ENCODE data around the gene KRTCAP2. TPM values are rescaled to one million over a fixed set of nuclear protein-coding genes. Genes with fewer than 3 reads are reported as not detected.
"Not testable (repeated sequence)": the region's sequence is repeated elsewhere in the genome, so short reads cannot be mapped to it uniquely, and the experiment has no call there.

KRTCAP2 gene
- total and polyA plus RNA-seq, 9 donors = 96.5 to 499 (median 166) TPM

- H3K36me3 ChIP-seq; intact Hi-C loops (cut with DNase I); H3K27me3 ChIP-seq; H3K27ac ChIP-seq; H3K9me3 ChIP-seq; H3K4me3 ChIP-seq; H3K4me1 ChIP-seq (ENCODE audit: insufficient read depth): not testable (repeated sequence)
- 24 to 28% (median 28%) methylated on average over 13 of the region's 13 CpGs for WGBS, 3 donors
- peak in 2 of 5 donors; percentile 62 to 70 for DNase-seq
These were observed 38.4 kb upstream of the KRTCAP2 start for GRCh38 chr1:155211381-155212050.

- Histone ChIP-seq H3K27ac (no peak overlapping the region), H3K4me3 (no peak overlapping the region), H3K4me1 (ENCODE audit: insufficient read depth) (peaks cover 8% of the 10 kb centered on the region), H3K27me3 (no peaks in the 10 kb centered on the region), H3K9me3 (no peaks in the 10 kb centered on the region), H3K36me3 (no peaks in the 10 kb centered on the region)
- no peak for DNase-seq
- TF ChIP-seq CTCF (IDR thresholded peaks at IDR 0.05) (no peak), POLR2A (IDR thresholded peaks at IDR 0.05) (no peak), EP300 (IDR thresholded peaks at IDR 0.05) (no peak)
- intact Hi-C loops (cut with DNase I) = no loop called here
- WGBS, 3 donors = 78 to 88% (median 82%) methylated on average over 4 of the region's 4 CpGs
These were observed 37.4 kb upstream of the KRTCAP2 start for GRCh38 chr1:155210314-155211104.

GRCh38 chr1:155209312-155209721, 36.2 kb upstream of the KRTCAP2 start:
- Histone ChIP-seq H3K27ac (peak overlapping the region; percentile 97 to 100), H3K27me3 (no peaks in the 10 kb centered on the region), H3K4me1 (ENCODE audit: insufficient read depth) (peaks cover 8% of the 10 kb centered on the region), H3K36me3 (no peaks in the 10 kb centered on the region), H3K9me3 (no peaks in the 10 kb centered on the region), H3K4me3 (peak overlapping the region; percentile 59)
- intact Hi-C loops (cut with DNase I) = loop anchor here in 1 of 4 donors (5.0 to 10.0 kb wide), 2 partner anchors 33 to 115 kb away; partner anchors contain the start of gene RUSC1
- TF ChIP-seq EP300 (IDR thresholded peaks at IDR 0.05) (no peak), CTCF (IDR thresholded peaks at IDR 0.05) (no peak), POLR2A (IDR thresholded peaks at IDR 0.05) (no peak)
- no peak for DNase-seq
- 2 to 3% (median 3%) methylated on average over 13 of the region's 13 CpGs for WGBS, 3 donors

GRCh38 chr1:155208541-155209311, 35.6 kb upstream of the KRTCAP2 start, which contains the start of gene MTX1:
MTX1 (plus strand) TSS chr1:155208695; CDS start chr1:155208805, 110 bp downstream.
- intact Hi-C loops (cut with DNase I) = loop anchor here in 1 of 4 donors (5.0 to 10.0 kb wide), 2 partner anchors 34 to 116 kb away; partner anchors contain the start of gene RUSC1
- peak within 1 kb of the TSS; percentile 59 for H3K4me3 ChIP-seq
- no peaks in the 10 kb centered on the region for H3K9me3 ChIP-seq
- H3K36me3 ChIP-seq = no peaks in the 10 kb centered on the region
- peak within 1 kb of the TSS; percentile 97 to 100 for H3K27ac ChIP-seq
- 0 to 1% (median 0%) methylated on average over 62 to 64 of the region's 64 CpGs for WGBS, 3 donors
- peaks cover 8% of the 10 kb centered on the region for H3K4me1 ChIP-seq (ENCODE audit: insufficient read depth)
- DNase-seq = peak; percentile 92 to 97 (median 95)
- H3K27me3 ChIP-seq = no peaks in the 10 kb centered on the region
- TF ChIP-seq EP300 (IDR thresholded peaks at IDR 0.05) (peak; percentile 25), POLR2A (IDR thresholded peaks at IDR 0.05) (peak; percentile 75), CTCF (IDR thresholded peaks at IDR 0.05) (peak in 2 of 3 donors; percentile 19 to 29)

All from ovary (tissue), 9 donors.